ENCODE results near the gene NOC4L. TPM values are rescaled to one million over a fixed set of nuclear protein-coding genes. Genes with fewer than 3 reads are reported as not detected.

NOC4L gene
- total and polyA plus RNA-seq, 10 donors: 8.3 to 38.6 (median 16.4) TPM

- intact Hi-C loops (cut with DNase I; ENCODE audit: low total_unique reads): no loop called here
- WGBS, 5 donors: 85 to 91% (median 88%) methylated on average over 30 of the region's 30 CpGs
- H3K4me3 ChIP-seq: no peak overlapping the region
- H3K9me3 ChIP-seq: peaks cover 0 to 33% (median 2%) of the 10 kb centered on the region in 8 donors
- DNase-seq: peak; percentile 63
- no peak for TF ChIP-seq CTCF (IDR thresholded peaks at IDR 0.05 in 8 of 11, conservative IDR thresholded peaks at IDR 0.05 in 3 of 11)
- no peak for TF ChIP-seq POLR2A (IDR thresholded peaks at IDR 0.05)
- no peak for TF ChIP-seq POLR2AphosphoS5 (IDR thresholded peaks at IDR 0.05)
- peaks cover 0 to 45% (median 11%) of the 10 kb centered on the region in 7 donors for H3K27me3 ChIP-seq (replicated peaks in 1 of 7)
- no peak overlapping the region for H3K27ac ChIP-seq
- H3K36me3 ChIP-seq: no peaks in the 10 kb centered on the region
- peaks cover 0 to 37% (median 9%) of the 10 kb centered on the region in 6 donors for H3K4me1 ChIP-seq
These were observed 36.6 kb downstream of the NOC4L start for GRCh38 chr12:132180648-132181546.

- intact Hi-C loops (cut with DNase I; ENCODE audit: low total_unique reads): no loop called here
- Histone ChIP-seq H3K36me3 (no peaks in the 10 kb centered on the region), H3K27ac (no peak overlapping the region), H3K4me3 (no peak overlapping the region), H3K27me3 (replicated peaks in 1 of 7) (peaks cover 0 to 45% (median 7%) of the 10 kb centered on the region in 7 donors), H3K9me3 (peaks cover 0 to 40% (median 2%) of the 10 kb centered on the region in 8 donors), H3K4me1 (peaks cover 0 to 39% (median 16%) of the 10 kb centered on the region in 6 donors)
- no peak for TF ChIP-seq POLR2AphosphoS5 (IDR thresholded peaks at IDR 0.05)
- no peak for TF ChIP-seq POLR2A (IDR thresholded peaks at IDR 0.05)
- no peak for TF ChIP-seq CTCF (IDR thresholded peaks at IDR 0.05 in 8 of 11, conservative IDR thresholded peaks at IDR 0.05 in 3 of 11)
- WGBS, 5 donors: 85 to 88% (median 88%) methylated on average over 19 to 33 of the region's 33 CpGs
- DNase-seq: peak; percentile 63
These were observed 37.4 kb downstream of the NOC4L start for GRCh38 chr12:132181570-132182200.

GRCh38 chr12:132182206-132182710 is 38.0 kb downstream of the NOC4L start:
- Histone ChIP-seq H3K9me3 (peaks cover 0 to 46% (median 2%) of the 10 kb centered on the region in 8 donors), H3K36me3 (no peaks in the 10 kb centered on the region), H3K27me3 (replicated peaks in 1 of 7) (peaks cover 0 to 45% (median 5%) of the 10 kb centered on the region in 7 donors), H3K4me1 (peaks cover 0 to 40% (median 22%) of the 10 kb centered on the region in 6 donors), H3K4me3 (no peak overlapping the region), H3K27ac (no peak overlapping the region)
- intact Hi-C loops (cut with DNase I; ENCODE audit: low total_unique reads): no loop called here
- 88 to 93% (median 88%) methylated on average over 21 of the region's 21 CpGs for WGBS, 5 donors
- TF ChIP-seq POLR2A (IDR thresholded peaks at IDR 0.05): no peak
- TF ChIP-seq POLR2AphosphoS5 (IDR thresholded peaks at IDR 0.05): no peak
- TF ChIP-seq CTCF (IDR thresholded peaks at IDR 0.05 in 8 of 11, conservative IDR thresholded peaks at IDR 0.05 in 3 of 11): no peak
- peak; percentile 49 for DNase-seq

Data from spleen (tissue), 11 donors.